ENCODE results near the gene HHAT.

Gene HHAT

GRCh38 chr1:210617293-210617692, 288.6 kb downstream of the HHAT start:
- FAIRE-seq, result no peak

- FAIRE-seq, result no peak
These were observed 289.7 kb downstream of the HHAT start for GRCh38 chr1:210618369-210618768.

GRCh38 chr1:210620867-210621488, 292.3 kb downstream of the HHAT start:
- no peak for FAIRE-seq

GRCh38 chr1:210621712-210622111, 293.0 kb downstream of the HHAT start:
- no peak for FAIRE-seq

- no peak for FAIRE-seq
These were observed 296.0 kb downstream of the HHAT start for GRCh38 chr1:210624722-210625121.

GRCh38 chr1:210625715-210626114, 297.0 kb downstream of the HHAT start:
- FAIRE-seq, result no peak

GRCh38 chr1:210626341-210626740, 297.6 kb downstream of the HHAT start:
- FAIRE-seq, result no peak

GRCh38 chr1:210627755-210628154, 299.1 kb downstream of the HHAT start:
- FAIRE-seq, result no peak

- FAIRE-seq, result no peak
These were observed 300.6 kb downstream of the HHAT start for GRCh38 chr1:210629276-210629675.

- FAIRE-seq, result no peak
These were observed 302.7 kb downstream of the HHAT start for GRCh38 chr1:210631399-210631798.

- no peak for FAIRE-seq
These were observed 304.4 kb downstream of the HHAT start for GRCh38 chr1:210633140-210633539.

- no peak for FAIRE-seq
These were observed 304.9 kb downstream of the HHAT start for GRCh38 chr1:210633636-210634035.

GRCh38 chr1:210635108-210635507, 306.4 kb downstream of the HHAT start:
- FAIRE-seq, result no peak

- no peak for FAIRE-seq
These were observed 312.9 kb downstream of the HHAT start for GRCh38 chr1:210641582-210641981.

GRCh38 chr1:210645582-210646257, 317.0 kb downstream of the HHAT start:
- no peak for FAIRE-seq

- FAIRE-seq, result no peak
These were observed 317.5 kb downstream of the HHAT start for GRCh38 chr1:210646258-210646616.

GRCh38 chr1:210647406-210648333, 319.0 kb downstream of the HHAT start:
- FAIRE-seq, result no peak

- FAIRE-seq, result no peak
These were observed 320.0 kb downstream of the HHAT start for GRCh38 chr1:210648588-210649269.

GRCh38 chr1:210650403-210650802, 321.7 kb downstream of the HHAT start:
- FAIRE-seq, result no peak

- FAIRE-seq, result no peak
These were observed 323.7 kb downstream of the HHAT start for GRCh38 chr1:210652329-210652954.

- no peak for FAIRE-seq
These were observed 325.1 kb downstream of the HHAT start for GRCh38 chr1:210653771-210654170.

GRCh38 chr1:210654176-210654981, 325.7 kb downstream of the HHAT start:
- FAIRE-seq, result no peak

Data from A204.1 (cell line).